ENCODE data around the gene ENPEP. TPM values are rescaled to one million over a fixed set of nuclear protein-coding genes. Genes with fewer than 3 reads are reported as not detected.

ENPEP gene
- total RNA-seq, 1 donor from 2014 or later = 15.3 TPM

DNA sequence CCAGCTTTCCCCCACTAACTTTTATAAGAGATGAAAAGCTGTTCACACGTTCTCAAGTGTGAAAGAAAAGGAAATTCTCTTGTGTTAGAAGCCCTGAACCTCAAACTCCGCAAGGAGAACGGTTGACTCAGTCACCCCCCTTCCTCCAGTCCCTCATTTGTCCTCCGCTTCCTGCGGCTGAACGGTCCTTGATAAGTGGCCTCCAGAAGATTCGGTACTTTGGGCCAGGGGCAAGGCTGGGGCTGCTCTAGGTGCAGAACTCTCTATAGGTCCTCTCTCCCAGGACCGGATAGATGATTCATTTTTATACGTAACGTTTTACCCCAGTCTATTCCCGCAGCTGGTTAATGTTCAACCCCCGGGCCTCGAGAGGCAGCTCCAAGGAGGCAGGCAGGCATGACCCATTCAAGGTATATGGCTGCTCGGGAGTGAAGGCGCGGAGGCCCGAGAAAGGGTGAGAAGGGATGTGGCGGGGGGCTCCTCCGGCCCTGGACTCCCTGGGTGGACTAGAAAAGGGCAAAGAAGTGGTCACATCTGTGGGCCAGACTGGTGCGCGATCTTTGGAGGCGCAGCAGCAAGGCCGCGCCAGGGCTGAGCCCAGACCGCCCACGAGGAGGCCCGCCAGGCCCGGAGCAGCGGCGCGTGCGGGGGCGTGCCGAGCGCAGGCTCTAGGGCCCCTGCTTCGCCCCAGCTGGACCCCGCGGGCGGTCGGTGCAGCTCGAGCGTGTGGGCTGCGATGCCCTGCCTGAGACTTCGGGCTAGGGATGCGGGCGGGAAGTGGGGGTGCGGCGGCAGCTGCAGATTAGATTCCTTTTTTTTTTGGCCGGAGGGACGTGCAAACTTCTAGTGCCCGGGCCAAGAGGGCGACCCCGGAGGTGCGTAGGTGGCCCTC lies 135.2 kb downstream of the ENPEP start:
- no peak for DNase-seq (ENCODE audit: low spot score in 2 of 2, unreplicated experiment in 2 of 2)
- no peak overlapping the region for H3K4me3 Mint-ChIP-seq
- peaks cover 47% of the 10 kb centered on the region for H3K4me1 Mint-ChIP-seq
- no peak overlapping the region for H3K27ac Mint-ChIP-seq
- H3K9me3 Mint-ChIP-seq = no peaks in the 10 kb centered on the region
- H3K27me3 Mint-ChIP-seq (ENCODE audit: low read depth) = no peaks in the 10 kb centered on the region
- TF ChIP-seq, protein P1, sequence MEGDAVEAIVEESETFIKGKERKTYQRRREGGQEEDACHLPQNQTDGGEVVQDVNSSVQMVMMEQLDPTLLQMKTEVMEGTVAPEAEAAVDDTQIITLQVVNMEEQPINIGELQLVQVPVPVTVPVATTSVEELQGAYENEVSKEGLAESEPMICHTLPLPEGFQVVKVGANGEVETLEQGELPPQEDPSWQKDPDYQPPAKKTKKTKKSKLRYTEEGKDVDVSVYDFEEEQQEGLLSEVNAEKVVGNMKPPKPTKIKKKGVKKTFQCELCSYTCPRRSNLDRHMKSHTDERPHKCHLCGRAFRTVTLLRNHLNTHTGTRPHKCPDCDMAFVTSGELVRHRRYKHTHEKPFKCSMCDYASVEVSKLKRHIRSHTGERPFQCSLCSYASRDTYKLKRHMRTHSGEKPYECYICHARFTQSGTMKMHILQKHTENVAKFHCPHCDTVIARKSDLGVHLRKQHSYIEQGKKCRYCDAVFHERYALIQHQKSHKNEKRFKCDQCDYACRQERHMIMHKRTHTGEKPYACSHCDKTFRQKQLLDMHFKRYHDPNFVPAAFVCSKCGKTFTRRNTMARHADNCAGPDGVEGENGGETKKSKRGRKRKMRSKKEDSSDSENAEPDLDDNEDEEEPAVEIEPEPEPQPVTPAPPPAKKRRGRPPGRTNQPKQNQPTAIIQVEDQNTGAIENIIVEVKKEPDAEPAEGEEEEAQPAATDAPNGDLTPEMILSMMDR (IDR thresholded peaks at IDR 0.05; ENCODE audit: unreplicated experiment) = no peak
- H3K36me3 Mint-ChIP-seq = no peaks in the 10 kb centered on the region

DNA sequence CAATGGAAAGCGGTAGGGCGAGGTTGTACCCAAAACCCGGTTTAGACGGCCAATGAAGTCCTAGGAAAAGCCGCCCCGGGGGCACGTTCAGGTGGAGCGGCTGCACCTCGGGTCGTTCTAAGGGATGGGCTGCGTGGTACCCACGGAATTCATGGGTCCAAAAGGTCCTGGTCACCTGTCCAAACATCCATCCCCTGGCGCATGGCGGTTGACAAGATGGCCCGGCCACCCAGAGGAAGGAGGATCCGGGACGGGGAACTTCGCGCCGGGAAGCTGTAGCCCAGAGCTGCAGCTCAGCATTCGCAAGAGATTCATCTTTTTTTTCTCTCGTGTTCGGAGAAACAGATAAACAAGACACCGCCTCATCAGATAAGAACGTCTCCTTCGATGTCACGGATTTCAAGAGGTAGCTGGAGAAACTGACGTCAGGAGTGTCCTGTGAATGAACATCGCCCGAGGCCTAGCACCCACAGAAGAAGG lies 136.1 kb downstream of the ENPEP start:
- no peaks in the 10 kb centered on the region for H3K36me3 Mint-ChIP-seq
- no peak for DNase-seq (ENCODE audit: low spot score in 2 of 2, unreplicated experiment in 2 of 2)
- peaks cover 55% of the 10 kb centered on the region for H3K4me1 Mint-ChIP-seq
- TF ChIP-seq, protein P1 (IDR thresholded peaks at IDR 0.05; ENCODE audit: unreplicated experiment) = no peak
- H3K9me3 Mint-ChIP-seq = no peaks in the 10 kb centered on the region
- no peak overlapping the region for H3K4me3 Mint-ChIP-seq
- H3K27ac Mint-ChIP-seq = no peak overlapping the region
- H3K27me3 Mint-ChIP-seq (ENCODE audit: low read depth) = no peaks in the 10 kb centered on the region

DNA sequence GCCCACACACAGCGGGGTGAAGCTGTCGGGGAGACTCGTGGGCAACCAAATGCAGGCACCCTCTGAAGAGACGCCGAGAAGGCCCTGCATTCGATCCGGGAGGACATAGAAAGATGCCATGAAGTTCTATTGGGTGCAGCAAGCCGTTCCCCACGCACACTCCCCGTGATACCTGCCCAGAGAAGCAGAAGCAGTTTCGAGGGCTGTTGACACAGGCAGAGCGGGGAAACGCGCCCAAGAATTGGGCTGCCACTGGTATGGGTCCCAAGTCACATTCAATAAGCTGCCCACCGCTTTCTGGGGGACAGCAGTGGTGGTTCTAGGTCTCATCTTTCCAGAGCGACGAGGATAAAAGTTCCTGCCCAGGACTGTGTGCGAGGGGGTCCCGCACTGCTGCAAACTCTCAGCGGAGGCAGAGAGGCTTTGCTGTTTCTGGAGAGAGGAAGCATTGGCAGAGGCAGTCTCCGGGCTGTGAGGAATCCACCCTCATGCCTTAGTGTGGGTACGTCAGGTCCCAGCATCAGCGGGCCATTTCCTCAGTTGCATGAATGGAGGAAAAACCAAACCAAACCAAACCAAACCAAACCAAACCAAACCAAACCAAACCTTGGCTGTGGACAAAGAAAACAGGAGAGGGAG lies 136.8 kb downstream of the ENPEP start:
- H3K36me3 Mint-ChIP-seq = peaks cover under 1% of the 10 kb centered on the region
- H3K4me3 Mint-ChIP-seq = no peak overlapping the region
- no peak for DNase-seq (ENCODE audit: low spot score in 2 of 2, unreplicated experiment in 2 of 2)
- no peaks in the 10 kb centered on the region for H3K27me3 Mint-ChIP-seq (ENCODE audit: low read depth)
- no peaks in the 10 kb centered on the region for H3K9me3 Mint-ChIP-seq
- H3K4me1 Mint-ChIP-seq = peaks cover 59% of the 10 kb centered on the region
- H3K27ac Mint-ChIP-seq = peak overlapping the region; percentile 87
- TF ChIP-seq, protein P1 (IDR thresholded peaks at IDR 0.05; ENCODE audit: unreplicated experiment) = no peak

DNA sequence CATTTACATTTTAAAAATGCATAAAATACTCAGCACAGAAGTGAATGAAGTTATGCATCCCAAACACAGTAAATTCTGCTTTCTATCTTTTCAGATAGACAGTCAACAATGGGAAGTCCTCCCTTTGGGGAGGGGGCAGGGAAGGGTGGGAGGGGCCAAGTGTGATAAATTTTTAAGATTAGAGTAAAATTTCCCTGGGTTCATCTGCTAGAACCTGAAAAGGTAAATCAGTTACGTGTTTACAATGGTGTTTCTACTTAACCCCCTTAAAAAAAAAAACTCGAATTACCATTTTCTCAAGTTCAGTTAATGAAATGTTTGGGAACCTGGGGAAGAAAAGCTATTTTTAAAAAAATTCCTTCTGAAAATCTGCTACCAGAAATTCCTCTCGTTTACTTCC lies 137.8 kb downstream of the ENPEP start:
- no peaks in the 10 kb centered on the region for H3K9me3 Mint-ChIP-seq
- DNase-seq (ENCODE audit: low spot score in 2 of 2, unreplicated experiment in 2 of 2) = no peak
- H3K27ac Mint-ChIP-seq = peak overlapping the region; percentile 95
- TF ChIP-seq, protein P1 (IDR thresholded peaks at IDR 0.05; ENCODE audit: unreplicated experiment) = no peak
- no peaks in the 10 kb centered on the region for H3K27me3 Mint-ChIP-seq (ENCODE audit: low read depth)
- H3K4me3 Mint-ChIP-seq = peak overlapping the region; percentile 76
- peaks cover 10% of the 10 kb centered on the region for H3K36me3 Mint-ChIP-seq
- H3K4me1 Mint-ChIP-seq = peaks cover 66% of the 10 kb centered on the region

DNA sequence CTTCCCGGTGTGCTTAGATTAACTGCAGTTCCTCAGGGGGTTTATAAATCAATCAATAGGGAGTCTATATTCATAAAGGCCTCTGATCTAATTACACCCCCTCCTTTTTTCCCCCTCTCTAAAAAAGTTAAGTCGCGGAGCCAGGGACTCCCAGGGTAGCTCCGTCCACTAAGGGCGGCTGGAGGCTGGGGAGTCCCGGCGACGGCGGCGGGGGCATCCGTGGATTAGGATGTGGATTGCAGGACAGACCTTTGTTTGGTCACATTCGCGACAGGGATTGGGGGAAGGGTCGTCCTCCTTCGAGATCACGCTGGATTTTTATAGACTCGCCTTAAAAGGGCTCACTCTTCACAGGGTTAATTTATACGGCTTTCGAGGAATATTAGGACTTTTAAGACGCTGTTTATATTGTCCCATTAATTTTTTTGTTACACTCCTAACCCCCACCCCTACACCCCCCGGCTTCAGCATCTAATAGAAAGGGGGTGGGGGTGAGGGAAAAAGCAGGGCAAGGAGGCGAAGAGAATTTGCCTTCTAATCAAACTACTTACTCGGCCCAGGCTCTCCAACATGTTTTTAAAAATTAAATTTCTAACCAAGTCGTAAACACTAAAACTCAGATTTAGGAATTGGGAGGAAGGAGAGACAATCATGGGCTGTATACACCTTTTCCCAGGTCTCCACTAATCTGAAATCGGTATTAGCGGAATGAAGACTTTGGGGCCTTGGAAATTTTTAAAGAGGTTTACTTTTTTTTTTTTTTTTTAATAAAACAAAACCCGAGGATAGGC lies 138.4 kb downstream of the ENPEP start:
- H3K4me1 Mint-ChIP-seq = peaks cover 66% of the 10 kb centered on the region
- H3K9me3 Mint-ChIP-seq = no peaks in the 10 kb centered on the region
- no peaks in the 10 kb centered on the region for H3K27me3 Mint-ChIP-seq (ENCODE audit: low read depth)
- TF ChIP-seq, protein P1 (IDR thresholded peaks at IDR 0.05; ENCODE audit: unreplicated experiment) = no peak
- no peak for DNase-seq (ENCODE audit: low spot score in 2 of 2, unreplicated experiment in 2 of 2)
- H3K27ac Mint-ChIP-seq = peak overlapping the region; percentile 99
- H3K4me3 Mint-ChIP-seq = peak overlapping the region; percentile 76
- peaks cover 13% of the 10 kb centered on the region for H3K36me3 Mint-ChIP-seq
